Esophagus muscularis mucosa (tissue), 4 donors: ENCODE data around the gene ZNF79.

Source experiments
- EP300 ChIP-seq: sonication (generic); formaldehyde crosslinking; IDR thresholded peaks from one replicate; pipeline ENCODE4 v1.6.1; 2017; ENCODE audit warnings: antibody characterized with exemption
- POLR2A ChIP-seq: fragments of 450-650 bp; IDR thresholded peaks from one replicate; pipeline ENCODE4 v1.6.1; 2017; ENCODE audit warnings: antibody characterized with exemption, moderate library complexity, mild to moderate bottlenecking, low read depth
- POLR2AphosphoS5 ChIP-seq, 2 donors: sonication (generic); formaldehyde crosslinking; IDR thresholded peaks; one replicate each; pipeline ENCODE4 v1.6.1; 2017; ENCODE audit warnings: antibody characterized with exemption in 2 of 2
- TF ChIP-seq, protein P1 (sequence below), 3 experiments: fragments of 200-600 bp in 2 of 3; fragments of 450-650 bp in 1 of 3; sonication (generic) in 2 of 3; IDR thresholded peaks; one replicate each; pipeline ENCODE4 v1.5.1; 2017 to 2019; ENCODE audit warnings: antibody characterized with exemption in 3 of 3, mild to moderate bottlenecking in 2 of 3, moderate library complexity in 1 of 3

DNA sequence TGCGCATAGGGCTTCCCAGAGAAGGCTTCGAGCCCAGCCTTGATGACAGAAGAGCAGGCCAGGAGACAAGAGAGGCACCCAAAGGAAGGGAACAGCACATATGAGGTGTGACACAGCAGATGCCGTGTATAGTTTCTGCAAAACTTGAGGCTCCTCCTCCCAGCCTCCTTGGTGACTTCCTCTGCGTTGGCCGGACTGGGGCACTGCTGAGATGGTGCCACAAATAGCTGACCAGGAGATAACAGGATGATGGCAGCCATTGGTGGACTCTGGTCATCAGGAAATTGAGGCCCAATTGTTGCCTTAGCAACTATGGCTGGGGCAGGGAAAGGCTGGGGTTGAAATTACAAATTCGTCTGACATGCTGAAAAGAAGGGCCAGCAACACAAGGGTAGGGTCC lies 4.8 kb upstream of the ZNF79 start:
- TF ChIP-seq, protein P1, sequence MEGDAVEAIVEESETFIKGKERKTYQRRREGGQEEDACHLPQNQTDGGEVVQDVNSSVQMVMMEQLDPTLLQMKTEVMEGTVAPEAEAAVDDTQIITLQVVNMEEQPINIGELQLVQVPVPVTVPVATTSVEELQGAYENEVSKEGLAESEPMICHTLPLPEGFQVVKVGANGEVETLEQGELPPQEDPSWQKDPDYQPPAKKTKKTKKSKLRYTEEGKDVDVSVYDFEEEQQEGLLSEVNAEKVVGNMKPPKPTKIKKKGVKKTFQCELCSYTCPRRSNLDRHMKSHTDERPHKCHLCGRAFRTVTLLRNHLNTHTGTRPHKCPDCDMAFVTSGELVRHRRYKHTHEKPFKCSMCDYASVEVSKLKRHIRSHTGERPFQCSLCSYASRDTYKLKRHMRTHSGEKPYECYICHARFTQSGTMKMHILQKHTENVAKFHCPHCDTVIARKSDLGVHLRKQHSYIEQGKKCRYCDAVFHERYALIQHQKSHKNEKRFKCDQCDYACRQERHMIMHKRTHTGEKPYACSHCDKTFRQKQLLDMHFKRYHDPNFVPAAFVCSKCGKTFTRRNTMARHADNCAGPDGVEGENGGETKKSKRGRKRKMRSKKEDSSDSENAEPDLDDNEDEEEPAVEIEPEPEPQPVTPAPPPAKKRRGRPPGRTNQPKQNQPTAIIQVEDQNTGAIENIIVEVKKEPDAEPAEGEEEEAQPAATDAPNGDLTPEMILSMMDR (IDR thresholded peaks at IDR 0.05), result no peak
- TF ChIP-seq EP300 (no peak), POLR2AphosphoS5 (IDR thresholded peaks at IDR 0.05) (no peak), POLR2A (no peak)
